ENCODE data around the gene TBK1. TPM values are rescaled to one million over a fixed set of nuclear protein-coding genes. Genes with fewer than 3 reads are reported as not detected.

Gene TBK1
- total RNA-seq, 1 donor from 2014 or later, result 15.8 TPM

DNA sequence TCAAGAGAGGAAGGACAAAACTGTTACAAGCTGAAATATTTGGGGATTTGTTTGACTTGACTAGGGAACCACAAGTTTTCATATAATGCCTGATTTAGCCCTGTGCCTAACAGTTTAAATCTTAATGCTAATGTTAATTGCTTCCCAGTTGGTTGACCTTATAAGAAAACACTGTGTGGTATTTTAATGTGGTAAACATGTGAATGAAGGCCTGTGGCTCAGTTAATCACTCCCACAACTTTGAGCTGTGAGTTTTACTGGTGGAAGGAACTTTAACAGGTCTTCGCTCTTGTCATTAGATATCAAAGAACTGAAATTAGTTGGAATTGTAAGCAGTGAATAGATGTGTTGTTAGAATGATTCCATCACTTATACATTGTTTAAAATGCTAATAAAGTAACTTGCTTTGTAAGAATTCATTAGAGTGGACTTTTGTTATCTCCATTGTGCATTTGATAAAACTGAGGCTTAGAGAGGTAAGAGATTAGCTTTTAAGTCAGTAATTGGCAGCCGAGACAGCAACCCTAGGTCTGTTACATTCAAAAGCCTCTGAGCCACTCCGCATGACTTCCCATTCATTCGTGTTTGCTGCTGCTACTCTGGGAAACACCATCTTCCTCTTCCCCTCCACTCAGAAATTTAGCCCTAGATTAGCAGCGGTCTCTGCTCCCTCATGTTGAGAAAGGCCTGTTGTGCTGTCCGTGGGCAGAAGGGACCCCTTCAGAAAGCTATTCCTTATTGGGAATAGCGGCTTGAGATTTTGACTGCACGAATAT is 1.0 kb upstream of the TBK1 start:
- Mint-ChIP-seq H3K27ac (ENCODE audit: unreplicated experiment) (no peak overlapping the region), H3K36me3 (ENCODE audit: unreplicated experiment) (no peaks in the 10 kb centered on the region), H3K4me1 (ENCODE audit: low read depth, unreplicated experiment) (peaks cover 4% of the 10 kb centered on the region), H3K27me3 (ENCODE audit: unreplicated experiment) (no peaks in the 10 kb centered on the region), H3K4me3 (ENCODE audit: unreplicated experiment) (peak overlapping the region; percentile 96), H3K9me3 (ENCODE audit: unreplicated experiment) (peaks cover 5% of the 10 kb centered on the region)
- TF ChIP-seq, protein P1, sequence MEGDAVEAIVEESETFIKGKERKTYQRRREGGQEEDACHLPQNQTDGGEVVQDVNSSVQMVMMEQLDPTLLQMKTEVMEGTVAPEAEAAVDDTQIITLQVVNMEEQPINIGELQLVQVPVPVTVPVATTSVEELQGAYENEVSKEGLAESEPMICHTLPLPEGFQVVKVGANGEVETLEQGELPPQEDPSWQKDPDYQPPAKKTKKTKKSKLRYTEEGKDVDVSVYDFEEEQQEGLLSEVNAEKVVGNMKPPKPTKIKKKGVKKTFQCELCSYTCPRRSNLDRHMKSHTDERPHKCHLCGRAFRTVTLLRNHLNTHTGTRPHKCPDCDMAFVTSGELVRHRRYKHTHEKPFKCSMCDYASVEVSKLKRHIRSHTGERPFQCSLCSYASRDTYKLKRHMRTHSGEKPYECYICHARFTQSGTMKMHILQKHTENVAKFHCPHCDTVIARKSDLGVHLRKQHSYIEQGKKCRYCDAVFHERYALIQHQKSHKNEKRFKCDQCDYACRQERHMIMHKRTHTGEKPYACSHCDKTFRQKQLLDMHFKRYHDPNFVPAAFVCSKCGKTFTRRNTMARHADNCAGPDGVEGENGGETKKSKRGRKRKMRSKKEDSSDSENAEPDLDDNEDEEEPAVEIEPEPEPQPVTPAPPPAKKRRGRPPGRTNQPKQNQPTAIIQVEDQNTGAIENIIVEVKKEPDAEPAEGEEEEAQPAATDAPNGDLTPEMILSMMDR (IDR thresholded peaks at IDR 0.05; ENCODE audit: partially characterized antibody, unreplicated experiment), result no peak
- DNase-seq, result no peak

DNA sequence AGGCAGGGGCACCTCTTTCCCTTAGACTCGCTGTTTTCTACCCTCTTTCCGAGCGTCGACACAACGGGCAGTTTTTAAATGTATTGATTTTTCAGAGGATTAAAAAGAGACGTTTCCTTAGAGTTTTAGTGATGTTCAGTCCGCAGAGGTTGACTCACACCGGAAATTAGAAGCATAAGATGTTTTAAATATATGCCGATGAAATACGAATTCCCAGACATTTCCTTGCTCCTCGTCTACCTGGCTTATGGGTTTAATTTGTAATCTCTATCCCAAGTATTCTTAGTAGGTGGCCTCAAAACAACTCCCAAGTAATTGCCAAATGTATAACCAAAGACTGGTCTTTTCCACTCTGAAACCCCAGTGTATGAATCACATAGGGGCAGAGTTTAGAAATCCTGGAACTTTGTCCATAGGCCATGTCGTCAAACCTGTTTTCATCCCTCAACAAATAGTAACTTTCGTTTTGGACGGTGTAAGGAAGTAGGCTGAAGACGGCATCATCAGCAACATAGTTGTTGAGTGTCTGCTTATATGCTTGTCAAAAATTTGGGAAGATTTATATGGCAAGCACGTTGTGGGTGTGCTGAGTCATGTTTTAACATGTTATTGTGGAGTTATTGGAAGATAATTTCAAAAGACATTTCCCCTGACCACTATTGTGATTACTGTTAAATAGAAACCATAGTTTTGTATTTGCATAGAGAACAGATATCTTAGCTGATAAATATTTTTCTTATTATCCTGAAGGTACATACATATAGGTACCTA is 824 bp downstream of the TBK1 start:
- no peaks in the 10 kb centered on the region for H3K27me3 Mint-ChIP-seq (ENCODE audit: unreplicated experiment)
- peaks cover 5% of the 10 kb centered on the region for H3K9me3 Mint-ChIP-seq (ENCODE audit: unreplicated experiment)
- peak overlapping the region; percentile 77 for H3K27ac Mint-ChIP-seq (ENCODE audit: unreplicated experiment)
- peaks cover 14% of the 10 kb centered on the region for H3K4me1 Mint-ChIP-seq (ENCODE audit: low read depth, unreplicated experiment)
- TF ChIP-seq, protein P1 (IDR thresholded peaks at IDR 0.05; ENCODE audit: partially characterized antibody, unreplicated experiment), result no peak
- no peak for DNase-seq
- peak overlapping the region; percentile 95 for H3K4me3 Mint-ChIP-seq (ENCODE audit: unreplicated experiment)
- no peaks in the 10 kb centered on the region for H3K36me3 Mint-ChIP-seq (ENCODE audit: unreplicated experiment)

DNA sequence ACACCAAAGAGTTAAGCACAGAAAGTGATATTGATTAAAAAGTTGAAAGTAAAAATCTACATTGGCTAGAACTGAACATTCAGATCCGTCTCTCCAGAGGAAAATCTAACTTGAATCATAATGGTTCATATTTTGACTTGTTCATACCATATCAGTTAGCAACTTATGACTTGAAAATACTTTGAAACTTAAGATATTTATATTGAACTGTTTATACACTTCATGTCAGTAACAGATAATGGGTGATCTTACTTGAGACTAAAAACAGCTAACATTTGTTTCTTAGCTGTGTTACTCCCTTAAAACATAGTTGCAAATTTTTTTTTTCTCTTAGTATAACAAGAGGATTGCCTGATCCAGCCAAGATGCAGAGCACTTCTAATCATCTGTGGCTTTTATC is 3.6 kb downstream of the TBK1 start:
- Mint-ChIP-seq H3K27me3 (ENCODE audit: unreplicated experiment) (no peaks in the 10 kb centered on the region), H3K9me3 (ENCODE audit: unreplicated experiment) (peaks cover 5% of the 10 kb centered on the region), H3K36me3 (ENCODE audit: unreplicated experiment) (no peaks in the 10 kb centered on the region), H3K4me1 (ENCODE audit: low read depth, unreplicated experiment) (peaks cover 22% of the 10 kb centered on the region), H3K27ac (ENCODE audit: unreplicated experiment) (no peak overlapping the region), H3K4me3 (ENCODE audit: unreplicated experiment) (no peak overlapping the region)
- no peak for DNase-seq
- TF ChIP-seq, protein P1 (IDR thresholded peaks at IDR 0.05; ENCODE audit: partially characterized antibody, unreplicated experiment), result no peak

DNA sequence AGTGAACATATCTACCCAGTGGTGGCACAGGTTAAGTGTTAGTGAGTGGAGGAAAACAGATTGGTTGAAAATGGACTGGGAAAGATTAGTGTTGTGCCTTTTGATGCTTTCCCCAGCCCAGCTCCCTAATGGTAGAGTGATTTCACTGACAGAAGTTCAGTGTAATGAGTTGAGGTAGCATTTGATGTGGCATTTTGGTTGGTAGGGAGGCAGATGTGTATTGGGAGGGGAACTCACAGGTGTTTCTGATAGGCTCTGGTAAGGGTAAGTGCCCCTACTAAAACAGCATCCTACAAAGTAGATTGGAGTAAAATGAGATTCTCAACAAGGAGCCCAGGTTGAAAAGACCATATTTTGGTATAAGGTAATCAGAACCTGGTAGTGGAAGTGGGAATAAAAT is 4.2 kb downstream of the TBK1 start:
- Mint-ChIP-seq H3K4me3 (ENCODE audit: unreplicated experiment) (no peak overlapping the region), H3K36me3 (ENCODE audit: unreplicated experiment) (no peaks in the 10 kb centered on the region), H3K27me3 (ENCODE audit: unreplicated experiment) (no peaks in the 10 kb centered on the region), H3K4me1 (ENCODE audit: low read depth, unreplicated experiment) (peaks cover 19% of the 10 kb centered on the region), H3K27ac (ENCODE audit: unreplicated experiment) (no peak overlapping the region), H3K9me3 (ENCODE audit: unreplicated experiment) (peaks cover 5% of the 10 kb centered on the region)
- TF ChIP-seq, protein P1 (IDR thresholded peaks at IDR 0.05; ENCODE audit: partially characterized antibody, unreplicated experiment), result no peak
- no peak for DNase-seq

DNA sequence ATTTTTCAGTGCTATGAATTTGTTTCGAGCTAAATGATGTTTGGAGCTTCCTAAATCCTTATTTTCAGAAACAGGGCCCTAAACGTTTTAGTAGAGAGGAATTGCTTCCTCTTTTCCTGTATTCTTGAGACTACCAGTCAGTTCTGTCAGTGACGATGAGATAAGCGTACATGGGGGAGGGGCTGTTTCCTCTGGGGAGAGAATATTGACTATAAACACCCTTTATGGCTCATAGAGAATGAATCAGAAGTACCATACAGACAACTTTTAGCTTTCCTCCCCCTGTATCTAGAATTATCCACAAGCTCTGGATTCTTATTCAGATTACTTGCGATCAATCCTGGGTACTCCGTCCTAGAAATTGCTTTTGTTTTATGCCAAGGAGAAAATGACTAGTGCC is 5.1 kb downstream of the TBK1 start:
- peak; percentile 36 for DNase-seq
- Mint-ChIP-seq H3K9me3 (ENCODE audit: unreplicated experiment) (no peaks in the 10 kb centered on the region), H3K27me3 (ENCODE audit: unreplicated experiment) (no peaks in the 10 kb centered on the region), H3K4me3 (ENCODE audit: unreplicated experiment) (no peak overlapping the region), H3K36me3 (ENCODE audit: unreplicated experiment) (no peaks in the 10 kb centered on the region), H3K27ac (ENCODE audit: unreplicated experiment) (no peak overlapping the region), H3K4me1 (ENCODE audit: low read depth, unreplicated experiment) (peaks cover 23% of the 10 kb centered on the region)
- TF ChIP-seq, protein P1 (IDR thresholded peaks at IDR 0.05; ENCODE audit: partially characterized antibody, unreplicated experiment), result no peak

All from glutamatergic neuron (in vitro differentiated cells).